GM12891 (cell line): Measurements from ENCODE around the gene NCF4.

ENCODE experiments used
- PAX5 ChIP-seq: IDR thresholded peaks from 2 replicates; pipeline ENCODE4 v1.6.1; 2011; ENCODE audit warnings: low read length, moderate library complexity, mild to moderate bottlenecking; ENCODE audit not compliant: insufficient read depth, severe bottlenecking
- POLR2A ChIP-seq: IDR thresholded peaks from 2 replicates; pipeline ENCODE4 v1.6.1; 2011; ENCODE audit warnings: low read depth, low read length, control low read depth
- POLR2AphosphoS5 ChIP-seq: IDR thresholded peaks from 2 replicates; pipeline ENCODE4 v1.6.1; 2011; ENCODE audit warnings: low read depth, low read length, control low read depth
- POU2F2 ChIP-seq: IDR thresholded peaks from 2 replicates; pipeline ENCODE4 v1.6.1; 2011; ENCODE audit warnings: low read depth, mild to moderate bottlenecking, control low read depth, low read length, moderate library complexity
- SPI1 ChIP-seq: IDR thresholded peaks from 2 replicates; pipeline ENCODE4 v1.6.1; 2011; ENCODE audit warnings: low read depth, low read length, control low read depth
- TAF1 ChIP-seq: IDR thresholded peaks from 2 replicates; pipeline ENCODE4 v1.6.1; 2011; ENCODE audit warnings: low read depth, low read length, control low read depth

GRCh38 chr22:36855478-36855877, 5.3 kb upstream of the NCF4 start:
- no peak for TF ChIP-seq POLR2AphosphoS5
- no peak for TF ChIP-seq POLR2A
- no peak for TF ChIP-seq TAF1
- TF ChIP-seq SPI1 = no peak
- TF ChIP-seq POU2F2 = no peak
- TF ChIP-seq PAX5 = no peak
